GM12875 (cell line): Measurements from ENCODE around the gene TMEM108.

Experiments
- H3K4me3 ChIP-seq: one replicate; pipeline ENCODE4 v1.5.1; 2011; ENCODE audit warnings: low read depth, low read length, control low read depth
- TF ChIP-seq, protein P1 (sequence below): IDR thresholded peaks from 2 replicates; pipeline ENCODE4 v1.5.1; 2011; ENCODE audit warnings: low read depth, mild to moderate bottlenecking, control low read depth, inconsistent platforms, low read length, moderate library complexity, borderline replicate concordance; ENCODE audit not compliant: insufficient read depth

Gene TMEM108

DNA sequence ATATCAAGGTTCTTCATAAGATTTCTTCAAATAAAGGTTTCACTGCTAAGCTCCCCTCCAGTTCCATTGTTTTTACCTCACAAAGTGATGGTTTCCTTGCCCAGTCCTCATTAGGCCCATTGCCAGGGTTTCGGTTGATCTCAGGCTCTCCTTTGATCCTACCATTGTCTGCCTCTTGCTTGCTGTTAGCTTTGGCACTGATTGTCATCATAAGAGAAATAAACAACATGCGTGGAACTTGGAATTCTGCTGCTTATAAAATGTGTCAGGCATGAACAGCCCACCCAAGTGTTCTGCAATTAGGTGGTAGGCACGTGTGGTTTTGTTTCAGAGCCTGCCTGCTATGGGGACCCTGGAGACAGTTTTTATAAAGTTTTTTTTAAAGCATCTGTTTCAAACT lies 254.1 kb downstream of the TMEM108 start:
- H3K4me3 ChIP-seq, result no peak overlapping the region
- TF ChIP-seq, protein P1, sequence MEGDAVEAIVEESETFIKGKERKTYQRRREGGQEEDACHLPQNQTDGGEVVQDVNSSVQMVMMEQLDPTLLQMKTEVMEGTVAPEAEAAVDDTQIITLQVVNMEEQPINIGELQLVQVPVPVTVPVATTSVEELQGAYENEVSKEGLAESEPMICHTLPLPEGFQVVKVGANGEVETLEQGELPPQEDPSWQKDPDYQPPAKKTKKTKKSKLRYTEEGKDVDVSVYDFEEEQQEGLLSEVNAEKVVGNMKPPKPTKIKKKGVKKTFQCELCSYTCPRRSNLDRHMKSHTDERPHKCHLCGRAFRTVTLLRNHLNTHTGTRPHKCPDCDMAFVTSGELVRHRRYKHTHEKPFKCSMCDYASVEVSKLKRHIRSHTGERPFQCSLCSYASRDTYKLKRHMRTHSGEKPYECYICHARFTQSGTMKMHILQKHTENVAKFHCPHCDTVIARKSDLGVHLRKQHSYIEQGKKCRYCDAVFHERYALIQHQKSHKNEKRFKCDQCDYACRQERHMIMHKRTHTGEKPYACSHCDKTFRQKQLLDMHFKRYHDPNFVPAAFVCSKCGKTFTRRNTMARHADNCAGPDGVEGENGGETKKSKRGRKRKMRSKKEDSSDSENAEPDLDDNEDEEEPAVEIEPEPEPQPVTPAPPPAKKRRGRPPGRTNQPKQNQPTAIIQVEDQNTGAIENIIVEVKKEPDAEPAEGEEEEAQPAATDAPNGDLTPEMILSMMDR, result no peak

DNA sequence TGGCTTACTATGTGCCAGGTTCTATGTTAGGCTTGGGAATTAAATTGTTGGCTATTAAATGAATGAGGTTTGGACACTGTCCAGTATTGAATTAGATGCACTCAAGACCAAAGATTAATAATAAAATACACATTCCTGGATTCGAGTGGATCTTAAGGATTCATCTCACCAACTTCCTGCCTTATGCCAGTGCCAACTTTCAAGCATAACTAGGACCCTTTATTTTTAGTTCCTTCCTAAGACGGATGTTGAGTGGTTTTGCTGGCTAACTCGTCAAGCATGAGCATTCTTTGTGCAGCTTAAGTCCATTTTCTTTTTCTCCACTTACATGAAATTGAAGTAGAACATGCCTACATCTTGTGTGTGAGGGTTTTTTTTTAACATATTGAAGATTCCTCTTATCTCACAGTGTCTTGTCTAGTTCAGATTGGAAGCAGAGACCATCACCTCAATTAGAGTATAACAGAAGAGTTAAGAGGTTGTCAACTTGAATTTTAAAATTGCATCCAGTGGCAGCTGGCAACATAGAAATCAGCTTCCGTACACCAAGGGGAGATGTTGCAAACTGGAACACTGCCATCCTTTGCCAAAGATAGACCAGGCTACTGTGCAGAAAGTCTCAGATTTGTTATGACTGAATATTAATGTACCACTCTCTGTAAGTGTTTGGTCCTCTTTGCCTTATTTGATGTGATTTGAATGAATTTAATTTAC lies 255.4 kb downstream of the TMEM108 start:
- TF ChIP-seq, protein P1, result no peak
- no peak overlapping the region for H3K4me3 ChIP-seq

DNA sequence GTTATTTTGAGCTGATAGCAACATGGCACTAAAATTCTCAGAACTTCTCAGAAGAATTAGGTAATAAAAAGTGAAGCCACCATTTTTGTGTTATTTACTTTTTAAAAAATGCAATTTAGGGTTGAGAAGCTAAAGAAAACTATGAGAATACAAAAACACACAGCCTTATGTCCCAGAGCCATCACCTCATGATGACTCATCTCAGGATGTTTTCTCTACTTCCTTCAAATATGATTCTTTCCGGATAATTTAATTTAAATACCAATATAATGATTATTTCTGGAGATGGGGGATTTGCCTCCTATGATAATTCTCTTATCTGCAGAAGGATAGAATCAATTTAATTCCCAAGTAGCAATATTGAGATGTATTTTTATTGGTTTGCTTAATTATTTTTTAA lies 256.1 kb downstream of the TMEM108 start:
- H3K4me3 ChIP-seq, result no peak overlapping the region
- TF ChIP-seq, protein P1, result no peak

DNA sequence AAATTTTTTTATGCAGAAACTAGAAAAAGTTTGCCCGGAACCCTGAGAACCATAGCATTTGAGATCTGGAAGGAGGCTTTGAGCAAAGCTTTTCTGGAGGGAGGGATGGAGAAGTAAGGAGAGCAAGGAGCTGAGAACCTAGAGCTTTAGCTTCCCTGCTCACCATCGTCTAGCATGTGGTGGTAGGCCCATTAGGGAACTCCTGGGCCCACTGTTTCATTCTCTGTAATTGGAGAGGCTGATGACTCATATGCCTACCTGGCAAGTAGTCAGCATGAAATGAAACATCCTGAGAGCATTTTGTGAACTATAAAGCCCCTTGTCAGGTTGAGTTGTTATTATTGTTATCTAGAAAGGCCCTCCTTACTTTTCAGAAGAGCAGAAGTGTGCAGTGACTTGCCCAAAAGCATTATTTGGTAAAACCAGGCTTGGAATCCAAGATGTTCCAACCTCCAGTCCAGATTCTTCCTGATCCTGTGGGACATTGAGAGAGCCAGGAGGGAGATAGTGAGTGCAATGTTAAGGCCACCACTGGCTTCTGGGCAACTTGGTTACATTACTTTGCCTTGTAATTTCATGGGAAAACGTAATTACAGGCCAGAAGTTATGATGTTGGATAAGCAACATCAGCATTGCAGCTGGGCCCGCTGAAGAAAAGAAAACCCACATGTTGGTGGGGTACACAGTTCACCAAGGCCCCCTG lies 257.2 kb downstream of the TMEM108 start:
- no peak overlapping the region for H3K4me3 ChIP-seq
- TF ChIP-seq, protein P1, result no peak

DNA sequence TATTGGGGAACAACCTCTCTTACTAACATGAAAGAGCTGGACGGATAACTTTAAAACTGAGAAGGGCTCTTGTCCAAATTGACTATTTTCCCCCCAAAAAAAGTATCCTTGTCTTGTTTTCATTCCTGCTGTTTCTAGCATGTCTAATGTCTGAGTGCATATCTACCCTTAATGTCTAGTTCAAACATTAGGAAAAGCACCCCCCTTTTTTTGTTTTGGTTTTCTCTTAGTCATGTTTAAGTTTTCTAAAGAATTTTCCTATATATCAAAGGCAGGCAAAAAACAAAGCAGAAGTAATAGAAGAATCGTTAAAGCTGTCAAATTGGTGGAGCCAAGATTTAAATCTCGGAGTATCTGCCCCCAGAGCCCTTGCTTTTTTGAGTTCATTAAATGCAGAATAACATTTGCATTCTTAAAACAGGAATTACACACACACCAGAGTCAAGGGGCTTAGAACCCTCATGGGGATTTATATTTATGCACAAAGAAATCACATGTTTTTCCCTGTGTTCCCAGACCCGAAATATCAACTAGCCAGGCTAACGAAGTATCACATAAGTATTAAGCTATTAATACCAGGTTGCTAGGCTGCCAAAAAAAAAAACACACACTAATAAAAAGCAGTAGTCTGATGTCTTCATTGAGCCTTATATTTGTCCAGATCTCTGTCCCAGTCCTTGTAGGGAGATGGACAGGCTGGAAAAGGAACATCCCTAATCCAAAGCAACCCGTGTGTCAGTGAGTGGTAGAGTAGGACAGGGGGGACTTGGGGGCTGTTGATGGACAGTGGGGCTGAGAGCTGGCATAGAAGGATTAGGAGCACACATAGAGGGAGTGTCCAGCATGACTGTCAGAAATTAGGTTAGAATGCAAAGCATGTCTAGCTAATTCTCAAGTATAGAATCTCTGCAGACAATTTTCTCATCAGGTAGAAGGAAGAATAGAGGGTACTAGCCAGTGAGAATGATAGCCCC lies 258.0 kb downstream of the TMEM108 start:
- TF ChIP-seq, protein P1, result no peak
- H3K4me3 ChIP-seq, result no peak overlapping the region

DNA sequence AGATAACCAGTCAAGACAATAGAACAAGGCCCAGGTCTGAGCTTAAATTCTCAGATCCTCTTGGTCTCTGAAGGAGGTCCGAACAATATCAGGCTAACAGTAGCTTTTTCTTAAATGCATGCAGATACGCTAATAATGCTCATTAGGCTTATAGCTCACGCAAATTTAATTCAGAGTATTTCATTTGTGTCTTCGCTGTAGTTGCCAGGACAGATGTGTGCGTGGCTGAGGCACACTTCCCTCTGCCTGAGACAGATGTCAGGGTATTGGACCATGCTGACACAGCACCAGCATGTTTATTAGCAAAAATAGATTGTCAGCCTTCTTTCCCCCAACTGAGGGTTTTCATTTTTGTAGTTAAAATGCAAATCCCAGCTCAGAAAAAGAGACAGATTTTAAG lies 258.8 kb downstream of the TMEM108 start:
- TF ChIP-seq, protein P1, result no peak
- no peak overlapping the region for H3K4me3 ChIP-seq
